Endothelial cell of umbilical vein (primary cell): Measurements from ENCODE around the gene VCL.

ENCODE experiments used
- MYC ChIP-seq: IDR thresholded peaks from one replicate; pipeline ENCODE4 v1.6.1; 2011; ENCODE audit warnings: mild to moderate bottlenecking, low read depth, low read length
- TF ChIP-seq, protein P1 (sequence below), 2 donors: IDR thresholded peaks; 1 replicate in 1 of 2; 2 replicates in 1 of 2; pipeline ENCODE4 v1.5.1; 2011; ENCODE audit warnings: low read length in 2 of 2, mild to moderate bottlenecking in 2 of 2, moderate library complexity in 2 of 2, control low read depth in 1 of 2, inconsistent platforms in 1 of 2, low read depth in 1 of 2; ENCODE audit not compliant: insufficient read depth in 1 of 2; ENCODE audit errors: extremely low read depth in 1 of 2

GRCh38 chr10:74145133-74145532 is 147.2 kb downstream of the VCL start:
- TF ChIP-seq, protein P1, sequence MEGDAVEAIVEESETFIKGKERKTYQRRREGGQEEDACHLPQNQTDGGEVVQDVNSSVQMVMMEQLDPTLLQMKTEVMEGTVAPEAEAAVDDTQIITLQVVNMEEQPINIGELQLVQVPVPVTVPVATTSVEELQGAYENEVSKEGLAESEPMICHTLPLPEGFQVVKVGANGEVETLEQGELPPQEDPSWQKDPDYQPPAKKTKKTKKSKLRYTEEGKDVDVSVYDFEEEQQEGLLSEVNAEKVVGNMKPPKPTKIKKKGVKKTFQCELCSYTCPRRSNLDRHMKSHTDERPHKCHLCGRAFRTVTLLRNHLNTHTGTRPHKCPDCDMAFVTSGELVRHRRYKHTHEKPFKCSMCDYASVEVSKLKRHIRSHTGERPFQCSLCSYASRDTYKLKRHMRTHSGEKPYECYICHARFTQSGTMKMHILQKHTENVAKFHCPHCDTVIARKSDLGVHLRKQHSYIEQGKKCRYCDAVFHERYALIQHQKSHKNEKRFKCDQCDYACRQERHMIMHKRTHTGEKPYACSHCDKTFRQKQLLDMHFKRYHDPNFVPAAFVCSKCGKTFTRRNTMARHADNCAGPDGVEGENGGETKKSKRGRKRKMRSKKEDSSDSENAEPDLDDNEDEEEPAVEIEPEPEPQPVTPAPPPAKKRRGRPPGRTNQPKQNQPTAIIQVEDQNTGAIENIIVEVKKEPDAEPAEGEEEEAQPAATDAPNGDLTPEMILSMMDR (IDR thresholded peaks at IDR 0.05; ENCODE audit: extremely low read depth in 1 of 2, insufficient read depth in 1 of 2, low read depth in 1 of 2, low read length in 2 of 2), result no peak
- TF ChIP-seq MYC, result no peak
